K562 (cell line): ENCODE data around the gene VPREB1.

Experiments used
- FOXJ3 ChIP-seq: sonication (generic); formaldehyde crosslinking; IDR thresholded peaks from 2 replicates; pipeline ENCODE4 v1.4.0; 2020; ENCODE audit warnings: mild to moderate bottlenecking, missing genetic modification reagents
- HDAC6 ChIP-seq: IDR thresholded peaks from 2 replicates; pipeline ENCODE4 v1.6.1; 2012; ENCODE audit warnings: low read depth, mild to moderate bottlenecking, control low read depth, inconsistent platforms, low read length, moderate library complexity
- MAFG ChIP-seq: fragments of 450-650 bp; conservative IDR thresholded peaks from 2 replicates; pipeline ENCODE4 v1.6.1; 2016; ENCODE audit warnings: missing genetic modification characterization, missing compliant biosample characterization
- MTA3 ChIP-seq: fragments of 450-650 bp; formaldehyde crosslinking; IDR thresholded peaks from 2 replicates; pipeline ENCODE4 v1.6.1; 2017; ENCODE audit warnings: mild to moderate bottlenecking, borderline replicate concordance
- NFYB ChIP-seq: IDR thresholded peaks from 2 replicates; pipeline ENCODE4 v1.6.1; 2011; ENCODE audit warnings: mild to moderate bottlenecking, moderate library complexity; ENCODE audit not compliant: insufficient read length; ENCODE audit errors: extremely low read depth
- POLR2A ChIP-seq: fragments of 450-650 bp; conservative IDR thresholded peaks from 2 replicates; pipeline ENCODE4 v1.6.1; 2016
- TCF7 ChIP-seq: sonication (generic); IDR thresholded peaks from 2 replicates; pipeline ENCODE4 v1.6.1; 2016; ENCODE audit warnings: antibody characterized with exemption, borderline replicate concordance
- U2AF1 ChIP-seq: fragments of 200-400 bp; formaldehyde crosslinking; optimal IDR thresholded peaks from 2 replicates; pipeline ENCODE3; 2017; ENCODE audit warnings: mild to moderate bottlenecking, low read depth, low read length, moderate library complexity
- ZNF253 ChIP-seq: fragments of 250-450 bp; sonication (Bioruptor Pico); conservative IDR thresholded peaks from 2 replicates; pipeline ENCODE4 v1.6.1; 2021; ENCODE audit warnings: mild to moderate bottlenecking
- ZNF444 ChIP-seq: fragments of 250-450 bp; sonication (Bioruptor Pico); IDR thresholded peaks from 2 replicates; pipeline ENCODE4 v1.4.0; 2020; ENCODE audit warnings: mild to moderate bottlenecking, moderate library complexity
- TF ChIP-seq, protein P1 (sequence below): fragments of 450-650 bp; formaldehyde crosslinking; IDR thresholded peaks from 2 replicates; pipeline ENCODE4 v1.4.0; 2020; ENCODE audit warnings: mild to moderate bottlenecking, mixed read lengths
- TF ChIP-seq, protein P2 (sequence below): fragments of 450-650 bp; formaldehyde crosslinking; IDR thresholded peaks from 2 replicates; pipeline ENCODE4 v1.4.0; 2022; ENCODE audit warnings: missing genetic modification characterization

DNA sequence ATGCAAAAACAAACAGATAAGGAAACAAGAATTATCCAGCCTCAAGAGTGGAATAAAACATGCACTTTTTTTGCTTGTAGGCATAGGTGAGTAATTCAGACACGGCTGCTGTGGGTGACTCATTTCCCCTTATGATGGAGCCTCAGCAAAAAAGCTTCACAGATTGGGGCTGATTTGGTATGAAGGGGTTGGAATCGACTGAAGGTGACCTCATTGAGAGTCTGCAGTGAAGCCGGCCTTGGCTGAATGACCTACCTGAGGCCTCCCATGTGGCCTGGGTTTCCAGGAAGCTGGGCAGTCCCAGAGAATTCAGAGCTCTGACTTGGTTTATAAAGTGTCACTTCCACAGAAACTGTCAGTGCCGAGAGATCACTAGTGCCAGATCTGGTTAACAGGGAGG lies 34.2 kb upstream of the VPREB1 start:
- no peak for TF ChIP-seq MTA3
- no peak for TF ChIP-seq POLR2A
- TF ChIP-seq, protein P1, sequence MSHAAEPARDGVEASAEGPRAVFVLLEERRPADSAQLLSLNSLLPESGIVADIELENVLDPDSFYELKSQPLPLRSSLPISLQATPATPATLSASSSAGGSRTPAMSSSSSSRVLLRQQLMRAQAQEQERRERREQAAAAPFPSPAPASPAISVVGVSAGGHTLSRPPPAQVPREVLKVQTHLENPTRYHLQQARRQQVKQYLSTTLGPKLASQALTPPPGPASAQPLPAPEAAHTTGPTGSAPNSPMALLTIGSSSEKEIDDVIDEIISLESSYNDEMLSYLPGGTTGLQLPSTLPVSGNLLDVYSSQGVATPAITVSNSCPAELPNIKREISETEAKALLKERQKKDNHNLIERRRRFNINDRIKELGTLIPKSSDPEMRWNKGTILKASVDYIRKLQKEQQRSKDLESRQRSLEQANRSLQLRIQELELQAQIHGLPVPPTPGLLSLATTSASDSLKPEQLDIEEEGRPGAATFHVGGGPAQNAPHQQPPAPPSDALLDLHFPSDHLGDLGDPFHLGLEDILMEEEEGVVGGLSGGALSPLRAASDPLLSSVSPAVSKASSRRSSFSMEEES (CRISPR knock-in tag) = no peak
- TF ChIP-seq FOXJ3 (CRISPR knock-in tag) = no peak
- TF ChIP-seq, protein P2, sequence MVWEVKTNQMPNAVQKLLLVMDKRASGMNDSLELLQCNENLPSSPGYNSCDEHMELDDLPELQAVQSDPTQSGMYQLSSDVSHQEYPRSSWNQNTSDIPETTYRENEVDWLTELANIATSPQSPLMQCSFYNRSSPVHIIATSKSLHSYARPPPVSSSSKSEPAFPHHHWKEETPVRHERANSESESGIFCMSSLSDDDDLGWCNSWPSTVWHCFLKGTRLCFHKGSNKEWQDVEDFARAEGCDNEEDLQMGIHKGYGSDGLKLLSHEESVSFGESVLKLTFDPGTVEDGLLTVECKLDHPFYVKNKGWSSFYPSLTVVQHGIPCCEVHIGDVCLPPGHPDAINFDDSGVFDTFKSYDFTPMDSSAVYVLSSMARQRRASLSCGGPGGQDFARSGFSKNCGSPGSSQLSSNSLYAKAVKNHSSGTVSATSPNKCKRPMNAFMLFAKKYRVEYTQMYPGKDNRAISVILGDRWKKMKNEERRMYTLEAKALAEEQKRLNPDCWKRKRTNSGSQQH (CRISPR knock-in tag) = no peak
- TF ChIP-seq U2AF1 = no peak
- no peak for TF ChIP-seq ZNF444
- TF ChIP-seq NFYB = no peak
- TF ChIP-seq ZNF253 (CRISPR knock-in tag) = no peak
- TF ChIP-seq TCF7 = no peak
- TF ChIP-seq HDAC6 = no peak
- TF ChIP-seq MAFG (tag) = no peak
